Stimulated activated CD4-positive, alpha-beta T cell treated with anti-CD3 and anti-CD28 coated beads, Interleukin-12 subunit alpha, Interleukin-12 subunit beta, amount 100 ng/mL, for 4 hours (primary cell): ENCODE results near the gene FBXO33.
A peak's percentile ranks its signal among the peaks of the same experiment; 100 is the strongest.
"Not testable (repeated sequence)": the region's sequence is repeated elsewhere in the genome, so short reads cannot be mapped to it uniquely, and the experiment has no call there.

Experiments
- DNase-seq: peaks from one replicate; pipeline ENCODE4 v3.0.0-alpha.2; 2020

FBXO33 gene

GRCh38 chr14:39368261-39368959 lies 63.8 kb downstream of the FBXO33 start:
- DNase-seq, result peak; percentile 5

- no peak for DNase-seq
These were observed 64.9 kb downstream of the FBXO33 start for GRCh38 chr14:39367387-39367751.

GRCh38 chr14:39366460-39367386 lies 65.5 kb downstream of the FBXO33 start:
- DNase-seq, result no peak

GRCh38 chr14:39365354-39365753 lies 66.9 kb downstream of the FBXO33 start:
- no peak for DNase-seq

GRCh38 chr14:39364509-39364908 lies 67.7 kb downstream of the FBXO33 start:
- DNase-seq, result no peak

- DNase-seq, result not testable (repeated sequence)
These were observed 70.7 kb downstream of the FBXO33 start for GRCh38 chr14:39361556-39361955.

- DNase-seq, result no peak
These were observed 71.9 kb downstream of the FBXO33 start for GRCh38 chr14:39360316-39360715.

GRCh38 chr14:39359069-39359468 lies 73.2 kb downstream of the FBXO33 start:
- not testable (repeated sequence) for DNase-seq

- DNase-seq, result no peak
These were observed 80.5 kb downstream of the FBXO33 start for GRCh38 chr14:39351708-39352107.

GRCh38 chr14:39350866-39351265 lies 81.4 kb downstream of the FBXO33 start:
- no peak for DNase-seq
